Uterus (tissue), 4 donors: ENCODE measurements around the gene SNRPF. TPM values are rescaled to one million over a fixed set of nuclear protein-coding genes. Genes with fewer than 3 reads are reported as not detected.

ENCODE experiments used
- DNase-seq, 2 donors: peaks; one replicate each; pipeline ENCODE4 v3.0.0-alpha.2; 2019 to 2020
- H3K27ac ChIP-seq, 2 donors: fragments of 200-600 bp; sonication (generic); 1 replicate in 1 of 2; 2 replicates in 1 of 2; pipeline ENCODE4 v1.5.1; 2016 to 2018
- H3K27me3 ChIP-seq, 2 donors: fragments of 200-600 bp; sonication (generic); one replicate each; pipeline ENCODE4 v1.5.1; 2018 to 2019; ENCODE audit warnings: control low read depth in 1 of 2
- H3K36me3 ChIP-seq, 2 donors: fragments of 200-600 bp; sonication (generic); one replicate each; pipeline ENCODE4 v1.5.1; 2019; ENCODE audit warnings: control low read depth in 1 of 2
- H3K4me1 ChIP-seq, 2 donors: fragments of 200-600 bp; sonication (generic); one replicate each; pipeline ENCODE4 v1.5.1; 2018 to 2019; ENCODE audit warnings: control low read depth in 1 of 2
- H3K4me3 ChIP-seq, 2 donors: fragments of 200-600 bp; sonication (generic); 1 replicate in 1 of 2; 2 replicates in 1 of 2; pipeline ENCODE4 v1.5.1; 2018 to 2019; ENCODE audit warnings: mild to moderate bottlenecking in 1 of 2
- H3K9me3 ChIP-seq, 2 donors: fragments of 200-600 bp; sonication (generic); one replicate each; pipeline ENCODE4 v1.5.1; 2019; ENCODE audit warnings: control low read depth in 1 of 2
- CTCF ChIP-seq, 4 experiments: fragments of 200-600 bp in 2 of 4; fragments of 450-650 bp in 2 of 4; sonication (generic) in 2 of 4; IDR thresholded peaks; one replicate each; pipeline ENCODE4 v1.5.1; 2016 to 2019; ENCODE audit warnings: antibody characterized with exemption in 4 of 4, mild to moderate bottlenecking in 2 of 4, moderate library complexity in 1 of 4
- POLR2A ChIP-seq, 2 donors: fragments of 450-650 bp; IDR thresholded peaks; one replicate each; pipeline ENCODE4 v1.6.1; 2016; ENCODE audit warnings: antibody characterized with exemption in 2 of 2, mild to moderate bottlenecking in 1 of 2, moderate library complexity in 1 of 2
- intact Hi-C: fragments of 100-400 bp; cut with DNase I; formaldehyde crosslinking; loops from one replicate; pipeline ENCODE4 v1.15.1; 2023; ENCODE audit warnings: low total_unique reads
- total RNA-seq, 4 donors: library from RNA; depleted of rRNA in 3 of 4; stranded (reverse); fragments of >200 nt in 3 of 4; gene quantifications; one replicate each; pipeline versions ENCODE4 v1.1.0 to v1.2.4, GENCODE V29; 2014 to 2023
- donor health status: DM: yes; HTN: yes; CAD: no.

SNRPF gene
- total RNA-seq, 4 donors from 2014 or later: 0.26 to 23.1 (median 16.1) TPM

DNA sequence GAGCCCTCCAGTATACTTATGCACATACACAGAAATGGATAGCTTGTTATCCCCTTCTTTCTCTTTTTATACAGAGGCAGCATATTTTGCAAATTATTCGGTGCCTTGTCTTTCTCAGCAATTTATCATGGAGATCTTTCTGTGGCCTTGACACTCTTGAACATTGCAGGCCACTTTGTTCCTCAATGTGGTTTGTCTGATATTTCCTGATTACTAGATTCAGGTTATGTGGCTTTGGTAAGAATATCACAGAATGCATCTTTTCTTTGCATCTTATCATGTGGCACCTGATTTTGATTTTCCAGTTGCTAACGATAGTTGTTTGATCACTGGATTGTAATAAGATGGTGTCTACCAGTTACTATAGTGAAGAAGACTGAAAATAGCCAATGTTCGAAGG, 7.1 kb upstream of the SNRPF start:
- no peaks in the 10 kb centered on the region for H3K36me3 ChIP-seq
- H3K27me3 ChIP-seq: no peaks in the 10 kb centered on the region
- intact Hi-C loops: no loop called here
- no peaks in the 10 kb centered on the region for H3K4me1 ChIP-seq
- TF ChIP-seq CTCF (IDR thresholded peaks at IDR 0.05) (no peak), POLR2A (IDR thresholded peaks at IDR 0.05) (no peak)
- no peak overlapping the region for H3K27ac ChIP-seq
- no peak for DNase-seq
- no peaks in the 10 kb centered on the region for H3K9me3 ChIP-seq
- H3K4me3 ChIP-seq: no peak overlapping the region

GRCh38 chr12:95852133-95852532, 6.6 kb upstream of the SNRPF start:
- Histone ChIP-seq H3K27me3 (no peaks in the 10 kb centered on the region), H3K9me3 (no peaks in the 10 kb centered on the region), H3K36me3 (no peaks in the 10 kb centered on the region), H3K4me1 (no peaks in the 10 kb centered on the region), H3K27ac (no peak overlapping the region), H3K4me3 (no peak overlapping the region)
- intact Hi-C loops: no loop called here
- no peak for DNase-seq
- TF ChIP-seq CTCF (IDR thresholded peaks at IDR 0.05): no peak
- no peak for TF ChIP-seq POLR2A (IDR thresholded peaks at IDR 0.05)

GRCh38 chr12:95857156-95857555, 1.6 kb upstream of the SNRPF start:
- intact Hi-C loops: no loop called here
- no peak overlapping the region for H3K27ac ChIP-seq
- TF ChIP-seq CTCF (IDR thresholded peaks at IDR 0.05) (no peak), POLR2A (IDR thresholded peaks at IDR 0.05) (no peak)
- H3K27me3 ChIP-seq: no peaks in the 10 kb centered on the region
- H3K9me3 ChIP-seq: no peaks in the 10 kb centered on the region
- H3K4me3 ChIP-seq: no peak overlapping the region
- H3K4me1 ChIP-seq: no peaks in the 10 kb centered on the region
- no peak for DNase-seq
- H3K36me3 ChIP-seq: no peaks in the 10 kb centered on the region

DNA sequence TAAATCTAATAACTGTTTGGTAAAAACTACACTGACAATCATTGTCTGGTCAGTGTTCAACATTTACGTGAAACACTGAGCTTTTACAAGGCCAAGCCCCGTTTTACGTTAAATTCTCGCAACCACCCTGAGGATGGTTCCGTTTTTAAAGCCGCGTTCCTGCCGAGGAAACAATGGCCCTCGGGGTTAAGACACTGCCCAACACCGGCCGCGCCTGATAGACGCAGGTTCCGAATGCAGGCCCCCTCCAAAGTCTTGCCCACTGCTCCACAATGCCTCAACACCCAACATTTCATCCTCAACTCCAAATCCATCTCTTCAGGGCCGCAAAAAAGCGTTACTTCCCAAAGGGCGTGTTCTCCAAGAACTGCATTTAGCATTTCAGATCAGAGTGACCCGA, 953 bp upstream of the SNRPF start:
- Histone ChIP-seq H3K4me3 (no peak overlapping the region), H3K27me3 (no peaks in the 10 kb centered on the region)
- intact Hi-C loops: no loop called here

GRCh38 chr12:95859344-95859816, 628 bp downstream of the SNRPF start:
- peak overlapping the region; percentile 74 for H3K4me3 ChIP-seq
- no peaks in the 10 kb centered on the region for H3K36me3 ChIP-seq
- DNase-seq: no peak
- intact Hi-C loops: no loop called here
- H3K9me3 ChIP-seq: no peaks in the 10 kb centered on the region
- no peaks in the 10 kb centered on the region for H3K27me3 ChIP-seq
- peak overlapping the region; percentile 76 to 80 for H3K27ac ChIP-seq
- TF ChIP-seq POLR2A (IDR thresholded peaks at IDR 0.05) (no peak), CTCF (IDR thresholded peaks at IDR 0.05) (no peak)
- H3K4me1 ChIP-seq: no peaks in the 10 kb centered on the region

More for the DNA sequence above, 953 bp upstream of the SNRPF start:
- Histone ChIP-seq H3K9me3 (no peaks in the 10 kb centered on the region), H3K4me1 (no peaks in the 10 kb centered on the region), H3K36me3 (no peaks in the 10 kb centered on the region), H3K27ac (no peak overlapping the region)
- TF ChIP-seq POLR2A (IDR thresholded peaks at IDR 0.05) (no peak), CTCF (IDR thresholded peaks at IDR 0.05) (no peak)
- no peak for DNase-seq
